GM19438 (cell line): ENCODE results near the gene ARCN1.

Source experiments
- ATAC-seq: cut with Tn5 transposase; IDR thresholded peaks from one replicate; pipeline ENCODE4 v1.9.1; 2021; ENCODE audit warnings: low read depth; ENCODE audit not compliant: unreplicated experiment

The ARCN1 gene

DNA sequence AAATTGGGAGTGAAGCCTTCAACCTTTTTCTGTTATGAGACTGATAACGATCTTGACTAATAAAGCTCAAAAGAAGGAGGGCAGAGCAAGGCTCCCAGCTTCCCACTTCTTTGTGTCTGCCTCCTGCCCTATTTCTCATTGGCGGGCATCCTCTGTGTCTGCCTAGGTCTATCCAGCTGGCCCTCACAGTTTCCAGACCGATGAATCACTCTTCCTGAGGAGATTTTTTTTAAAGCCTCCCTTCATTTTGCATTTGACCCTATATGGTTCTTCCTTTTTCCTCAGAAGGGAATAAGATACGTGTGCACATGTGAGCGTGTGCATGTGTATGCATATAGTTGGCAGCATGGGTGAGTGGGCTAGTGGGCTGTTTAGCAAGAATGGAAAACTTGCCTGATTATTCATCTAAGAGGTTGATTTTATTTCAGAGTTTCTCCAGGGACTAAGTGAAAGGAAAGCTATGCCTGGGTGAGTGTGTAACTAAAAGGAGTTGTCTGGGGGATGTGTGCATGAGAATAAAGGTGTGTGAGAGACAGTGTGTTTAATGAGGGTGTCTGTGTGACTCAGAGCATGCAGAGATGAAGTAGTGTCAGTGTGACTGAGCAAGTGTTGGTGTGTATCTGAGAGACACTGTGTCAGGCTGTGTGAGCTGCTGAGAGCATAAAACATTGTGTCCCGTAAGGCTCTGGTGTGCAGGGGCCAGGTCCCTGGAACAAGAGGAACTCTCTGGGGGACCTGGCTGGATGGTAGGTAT lies 47.4 kb downstream of the ARCN1 start:
- no peak for ATAC-seq

DNA sequence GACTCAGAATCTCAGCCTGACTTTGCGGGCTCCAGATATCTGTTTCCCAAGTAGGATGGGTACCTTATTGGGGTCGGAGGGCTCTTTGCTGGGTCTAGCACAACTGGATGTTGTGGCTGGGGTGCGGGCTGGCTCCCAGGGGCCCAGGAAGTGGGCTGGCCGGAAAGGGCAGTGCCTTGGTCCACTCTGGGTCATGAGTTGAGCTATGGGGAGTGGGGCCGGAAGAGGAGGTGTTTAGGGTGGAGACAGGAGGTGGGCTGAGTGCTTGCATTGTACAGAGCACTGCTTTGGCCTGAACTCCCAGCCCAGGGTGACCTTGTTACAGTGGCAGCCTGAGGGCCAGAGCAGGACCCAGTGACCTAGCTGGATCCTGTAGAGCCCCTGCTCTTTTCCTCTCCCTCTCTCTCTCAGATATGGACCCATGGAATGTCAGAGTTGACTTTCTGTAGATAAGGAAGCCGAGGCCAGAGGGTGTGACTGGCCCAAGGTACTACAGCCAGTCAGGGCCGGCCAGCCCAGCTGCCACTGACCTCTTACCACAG lies 48.4 kb downstream of the ARCN1 start:
- no peak for ATAC-seq

DNA sequence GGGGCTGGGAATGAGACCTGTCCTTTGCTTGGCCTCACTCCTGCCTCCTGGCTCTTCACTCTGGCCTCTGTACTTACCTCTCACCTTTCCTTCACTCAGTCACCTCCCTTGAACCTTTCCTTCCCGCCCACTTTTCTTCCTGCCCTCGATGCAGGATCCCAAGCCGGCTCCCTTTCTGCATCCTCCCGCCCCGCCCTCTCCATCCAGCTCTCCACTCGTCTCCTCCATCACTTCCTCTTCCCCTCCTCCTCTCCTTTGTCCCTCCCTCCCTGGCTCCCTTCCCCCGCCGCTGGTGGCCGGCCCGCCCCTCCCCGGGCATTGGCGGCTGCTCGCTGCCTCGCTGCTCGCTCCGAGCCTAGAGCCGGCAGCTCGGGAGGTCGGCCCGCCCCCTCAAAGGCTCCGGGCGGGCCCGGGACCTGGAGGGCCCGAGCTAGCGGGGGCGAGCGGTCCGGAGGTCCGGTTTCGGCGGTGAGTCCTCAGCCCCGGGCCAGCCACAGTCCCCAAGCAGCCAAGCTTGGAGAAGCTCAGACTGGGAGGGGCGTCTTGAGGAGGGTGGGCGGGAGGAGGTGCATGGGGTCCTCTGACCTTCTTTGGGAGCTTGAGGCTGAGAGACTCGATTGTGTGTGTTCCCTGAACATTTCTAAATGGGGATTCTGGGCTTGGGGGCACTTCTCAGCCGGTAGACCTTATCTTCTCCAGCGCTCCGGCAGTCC lies 49.0 kb downstream of the ARCN1 start:
- ATAC-seq, result no peak

DNA sequence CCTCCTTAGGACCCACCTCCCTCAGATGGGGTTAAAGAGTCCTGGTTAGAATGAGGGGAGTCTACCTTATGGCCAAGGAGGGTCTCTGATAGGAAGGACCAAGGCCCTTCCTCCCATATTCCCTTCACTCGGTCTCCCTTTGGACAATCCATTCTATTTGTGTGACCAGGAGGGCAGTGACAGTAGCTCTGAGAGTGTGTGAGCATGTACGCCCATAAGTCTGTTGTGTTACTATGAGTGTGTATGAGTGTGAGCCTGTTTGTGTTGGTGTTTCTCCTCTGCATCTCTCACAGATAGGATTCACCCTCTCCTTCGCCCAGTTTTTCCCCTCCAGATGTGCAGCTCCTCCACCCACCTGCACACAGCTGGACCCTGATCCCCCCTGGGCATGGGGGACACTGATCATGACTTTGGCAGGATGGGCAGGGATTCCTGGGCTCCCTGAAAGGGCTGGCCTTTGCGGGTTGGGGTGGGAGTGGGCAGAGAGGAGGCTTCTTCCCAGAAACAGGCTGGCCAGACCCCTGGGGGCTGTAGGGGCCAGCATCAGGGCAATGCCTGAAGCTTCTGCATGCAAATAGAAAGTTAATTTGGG lies 49.7 kb downstream of the ARCN1 start:
- no peak for ATAC-seq

DNA sequence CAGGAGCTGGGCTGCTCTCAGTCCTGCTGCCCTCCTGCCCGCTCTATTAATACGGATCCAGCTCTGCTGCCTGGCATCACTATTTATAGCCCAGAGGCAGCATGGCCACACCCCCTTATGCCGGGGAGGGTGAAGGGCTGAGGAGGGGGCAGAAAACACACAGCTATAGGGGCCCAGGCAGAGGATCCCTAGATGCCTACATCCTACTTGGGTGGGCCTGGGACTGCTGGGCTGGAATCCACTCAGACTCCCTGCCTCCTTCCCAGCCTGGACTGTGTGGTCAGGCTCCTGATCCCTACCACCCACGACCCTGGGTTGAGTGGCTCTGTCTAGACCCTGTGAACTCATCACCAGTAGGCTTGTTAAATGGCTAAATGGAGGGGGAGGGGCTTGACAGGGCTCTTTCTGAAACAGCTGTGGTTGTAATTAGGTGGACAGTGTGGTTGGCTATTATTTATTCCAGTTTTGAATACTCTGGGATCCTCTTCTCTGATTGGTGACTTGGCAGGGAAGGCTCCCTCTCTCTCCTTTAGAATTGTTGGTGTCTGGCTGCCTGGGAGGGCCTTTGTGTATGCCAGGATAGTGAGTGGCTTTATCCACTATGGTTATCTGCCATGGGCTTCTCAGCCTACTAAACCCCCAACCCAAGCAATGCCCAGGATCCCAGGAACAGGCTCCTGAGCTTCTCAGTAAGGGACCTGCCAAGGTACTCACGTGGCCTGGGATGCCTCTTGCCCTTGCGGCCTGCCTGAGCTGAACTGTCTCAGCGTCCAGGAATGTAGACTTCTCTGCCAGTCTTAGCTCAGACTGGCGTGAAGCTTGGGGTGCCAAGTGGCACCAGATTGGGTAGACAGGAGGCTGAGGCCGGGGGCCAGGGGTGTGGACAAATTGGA lies 50.4 kb downstream of the ARCN1 start:
- no peak for ATAC-seq

DNA sequence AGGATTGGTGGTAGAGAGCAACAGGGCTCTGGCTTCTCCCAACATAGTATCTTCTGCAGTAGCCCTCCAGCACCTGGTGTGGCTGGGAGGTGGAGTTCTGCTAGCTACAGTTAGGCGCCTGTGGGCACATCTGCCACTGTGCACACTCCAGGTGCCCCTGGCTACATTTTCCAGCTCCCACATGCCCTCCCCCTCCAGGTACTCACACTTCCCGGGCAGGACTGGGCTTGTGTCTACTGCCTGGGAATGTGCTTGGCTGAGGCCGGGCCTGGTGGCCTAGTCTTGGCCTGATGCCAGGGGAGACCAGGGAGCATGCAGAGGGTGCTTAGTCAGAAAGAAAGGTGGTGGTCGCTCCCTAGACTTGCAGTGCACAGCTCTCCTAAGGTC lies 51.1 kb downstream of the ARCN1 start:
- ATAC-seq, result no peak

DNA sequence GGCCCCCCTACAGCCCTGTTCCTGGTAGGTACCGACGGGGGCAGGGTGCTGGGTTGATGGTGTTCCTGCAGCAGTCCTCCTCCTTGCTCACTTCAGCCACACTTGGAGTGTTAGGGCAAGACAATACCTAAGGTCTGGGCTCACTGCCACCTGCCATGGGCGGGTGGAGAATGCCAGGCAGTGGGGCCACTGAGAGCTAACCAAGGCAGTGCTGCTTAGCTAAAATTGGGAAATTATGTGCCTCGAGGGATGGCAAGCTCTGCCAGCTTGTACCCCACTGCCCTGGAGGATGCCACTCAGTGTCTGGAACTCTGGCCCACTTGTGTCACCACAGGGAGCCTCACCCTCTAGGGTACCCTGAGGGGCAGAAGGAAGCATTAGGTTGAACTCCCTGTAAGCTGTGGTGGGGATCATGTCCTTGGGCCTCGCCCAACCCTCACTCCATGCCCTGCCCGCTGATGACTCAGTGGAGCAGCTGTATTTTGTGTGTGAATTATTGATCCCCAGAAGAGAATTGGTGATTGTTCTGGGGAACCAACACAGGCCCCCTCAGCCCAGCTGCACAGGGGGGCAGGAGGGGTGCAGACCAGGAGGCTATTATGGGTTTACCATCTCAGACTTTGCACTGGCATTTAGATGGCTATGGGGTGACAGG lies 53.0 kb downstream of the ARCN1 start:
- ATAC-seq, result no peak

DNA sequence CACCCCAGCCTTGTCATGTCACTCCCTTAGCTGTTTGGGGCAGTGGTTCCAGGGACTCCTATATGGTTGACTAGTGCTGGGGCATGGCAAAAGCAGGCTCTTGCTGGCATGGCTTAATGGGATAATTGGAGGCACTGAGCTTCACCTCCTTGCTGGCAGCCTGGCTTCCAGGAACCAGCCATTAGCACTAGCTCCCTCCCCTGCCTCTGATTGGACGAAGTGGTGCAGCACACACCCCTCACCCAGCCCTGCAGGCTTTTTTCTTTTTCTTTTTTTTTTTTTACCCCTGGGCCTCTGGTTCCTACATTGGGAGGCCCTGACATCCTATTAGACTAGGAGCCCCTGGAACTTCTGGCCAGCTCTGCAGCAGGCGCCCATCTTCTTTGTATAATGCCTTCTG lies 53.8 kb downstream of the ARCN1 start:
- ATAC-seq, result no peak

DNA sequence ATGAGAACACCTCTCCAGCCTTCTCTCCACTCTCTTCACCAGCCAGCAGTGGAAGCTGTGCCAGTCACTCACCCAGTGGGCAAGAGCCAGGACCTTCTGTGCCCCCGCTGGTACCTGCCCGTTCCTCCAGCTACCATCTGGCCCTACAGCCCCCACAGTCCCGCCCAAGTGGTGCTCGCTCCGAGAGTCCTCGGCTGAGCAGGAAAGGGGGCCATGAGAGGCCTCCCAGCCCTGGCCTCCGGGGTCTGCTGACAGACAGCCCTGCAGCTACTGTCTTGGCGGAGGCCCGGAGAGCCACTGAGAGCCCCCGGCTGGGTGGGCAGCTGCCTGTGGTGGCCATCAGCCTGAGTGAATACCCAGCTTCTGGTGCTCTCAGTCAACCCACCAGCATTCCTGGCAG lies 55.4 kb downstream of the ARCN1 start:
- ATAC-seq, result no peak

DNA sequence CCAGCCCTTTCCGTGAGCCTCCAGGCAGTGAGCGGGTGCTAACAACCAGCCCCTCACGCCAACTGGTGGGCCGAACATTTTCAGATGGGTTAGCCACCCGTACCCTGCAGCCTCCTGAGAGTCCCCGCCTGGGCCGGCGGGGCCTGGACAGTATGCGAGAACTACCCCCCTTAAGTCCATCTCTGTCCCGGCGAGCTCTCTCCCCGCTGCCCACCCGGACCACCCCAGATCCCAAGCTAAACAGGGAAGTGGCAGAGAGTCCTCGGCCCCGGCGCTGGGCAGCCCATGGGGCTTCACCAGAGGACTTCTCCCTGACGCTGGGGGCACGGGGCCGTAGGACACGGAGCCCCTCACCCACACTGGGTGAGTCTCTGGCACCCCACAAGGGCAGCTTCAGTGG lies 55.8 kb downstream of the ARCN1 start:
- ATAC-seq, result no peak

DNA sequence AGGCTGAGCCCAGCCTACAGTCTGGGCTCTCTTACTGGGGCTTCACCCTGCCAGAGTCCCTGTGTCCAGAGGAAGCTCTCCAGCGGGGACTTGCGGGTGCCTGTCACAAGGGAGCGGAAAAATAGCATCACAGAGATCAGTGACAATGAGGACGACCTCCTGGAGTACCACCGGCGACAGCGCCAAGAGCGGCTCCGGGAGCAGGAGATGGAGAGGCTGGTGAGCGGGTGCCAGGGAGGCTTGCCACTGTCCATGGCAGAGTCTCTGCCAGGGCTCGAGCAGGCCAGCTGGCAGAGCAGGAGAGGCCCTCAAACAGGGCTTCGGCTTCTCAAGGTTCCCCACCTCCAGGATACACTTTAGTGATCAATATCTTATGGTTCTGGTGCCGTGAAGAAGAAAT lies 56.2 kb downstream of the ARCN1 start:
- no peak for ATAC-seq

DNA sequence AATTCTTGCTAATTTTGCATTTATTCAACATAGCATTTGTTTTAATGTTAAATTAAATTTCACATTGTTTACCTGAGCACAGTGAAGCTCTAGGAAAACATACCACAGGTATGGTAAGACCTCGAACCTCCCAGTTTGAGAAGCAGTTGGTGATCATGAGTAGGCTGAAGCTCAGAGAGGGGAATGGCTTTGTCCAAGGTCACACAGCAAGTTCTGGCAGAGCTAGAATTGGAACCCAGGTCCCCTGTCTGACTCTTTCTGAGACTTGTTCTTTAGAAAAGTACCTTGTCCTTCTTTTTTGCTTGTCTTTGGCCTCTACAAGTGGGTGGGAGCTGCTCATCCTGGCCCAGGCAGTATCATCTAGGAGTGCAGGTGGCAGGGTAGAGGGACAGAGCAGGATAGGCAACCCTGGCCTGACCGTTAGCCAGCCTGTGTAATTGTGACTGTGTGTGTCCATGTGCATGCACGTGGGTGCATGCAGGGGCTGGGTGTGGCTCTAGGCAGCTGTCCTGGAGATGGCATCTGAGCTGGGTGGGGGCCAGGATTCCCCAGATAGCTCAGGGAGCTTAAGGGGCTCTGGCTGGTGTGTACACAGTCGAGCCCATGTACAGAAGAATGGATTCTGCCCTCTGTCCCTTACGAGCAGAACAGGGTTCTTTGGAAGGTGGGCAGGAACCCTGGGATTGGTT lies 56.8 kb downstream of the ARCN1 start:
- no peak for ATAC-seq

DNA sequence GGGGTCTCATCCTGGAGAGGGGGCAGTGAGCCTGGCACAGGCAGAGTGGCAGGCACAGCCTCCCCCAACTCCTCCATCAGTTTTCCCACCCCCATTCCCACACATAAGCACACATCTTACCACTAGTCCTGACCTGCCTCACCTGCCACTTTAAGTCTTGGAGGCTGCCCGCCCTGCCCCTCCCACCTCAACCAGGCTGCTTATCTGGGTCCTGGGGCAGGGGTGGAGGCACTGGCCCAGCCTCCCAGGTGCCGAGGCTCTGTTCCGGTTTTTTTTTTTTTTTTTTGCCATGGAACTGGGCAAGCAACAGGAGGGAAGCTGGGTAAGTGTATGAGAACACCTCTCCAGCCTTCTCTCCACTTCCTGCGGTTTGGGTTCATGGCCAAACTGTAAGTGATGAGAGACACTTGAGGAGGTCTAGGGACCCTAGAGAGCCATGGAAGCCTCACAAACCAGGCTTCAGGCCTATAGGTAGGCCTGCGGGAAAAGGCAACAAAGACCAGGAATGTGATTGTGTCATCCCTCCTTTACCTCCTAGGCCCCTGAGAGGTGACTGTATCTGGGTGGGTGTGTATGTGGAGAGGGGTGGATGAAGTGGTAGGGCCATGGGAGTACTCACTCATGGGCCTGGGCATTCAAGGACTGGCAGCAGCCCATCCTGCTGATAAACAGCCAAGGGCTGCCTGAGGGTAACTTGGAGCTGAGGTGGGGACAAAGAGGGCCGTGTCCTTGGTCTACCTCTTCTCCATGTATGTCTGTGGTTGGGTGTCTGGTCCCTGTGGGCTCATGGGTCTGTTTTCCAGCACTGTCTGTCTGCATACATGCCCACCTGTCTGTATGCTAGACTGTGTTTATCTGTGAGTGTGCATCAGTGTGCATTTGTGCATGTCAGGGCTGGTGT lies 57.8 kb downstream of the ARCN1 start:
- no peak for ATAC-seq

DNA sequence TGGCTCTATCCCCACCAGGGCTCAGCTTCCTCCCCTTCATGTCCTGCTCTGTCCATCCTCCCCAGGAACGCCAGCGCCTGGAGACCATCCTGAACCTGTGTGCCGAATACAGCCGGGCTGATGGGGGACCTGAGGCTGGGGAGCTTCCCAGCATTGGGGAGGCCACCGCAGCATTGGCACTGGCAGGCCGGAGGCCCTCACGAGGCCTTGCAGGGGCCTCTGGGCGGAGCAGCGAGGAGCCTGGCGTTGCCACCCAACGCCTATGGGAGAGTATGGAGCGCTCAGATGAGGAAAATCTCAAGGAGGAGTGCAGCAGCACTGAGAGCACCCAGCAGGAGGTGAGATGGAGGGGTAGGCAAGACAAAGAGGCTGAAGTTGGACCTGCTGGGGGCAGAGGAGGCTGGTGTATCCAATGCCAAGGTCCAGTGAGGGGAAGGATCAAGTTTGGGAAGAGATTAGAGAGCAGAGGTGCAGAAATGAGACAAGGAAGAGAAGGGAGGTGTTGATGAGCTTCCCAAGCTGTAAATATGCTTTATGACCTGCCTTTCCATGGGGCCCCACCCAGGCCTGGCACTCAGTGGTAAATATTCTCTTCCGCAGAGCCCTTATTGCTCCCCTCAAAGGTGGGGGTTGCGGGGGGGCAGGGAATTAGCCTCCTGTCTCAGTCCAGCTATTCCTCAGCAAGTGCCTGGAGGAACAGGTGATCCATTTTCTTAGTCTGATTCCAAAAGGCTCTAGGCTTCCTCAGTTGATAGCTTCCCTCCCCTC lies 59.1 kb downstream of the ARCN1 start:
- ATAC-seq, result no peak

DNA sequence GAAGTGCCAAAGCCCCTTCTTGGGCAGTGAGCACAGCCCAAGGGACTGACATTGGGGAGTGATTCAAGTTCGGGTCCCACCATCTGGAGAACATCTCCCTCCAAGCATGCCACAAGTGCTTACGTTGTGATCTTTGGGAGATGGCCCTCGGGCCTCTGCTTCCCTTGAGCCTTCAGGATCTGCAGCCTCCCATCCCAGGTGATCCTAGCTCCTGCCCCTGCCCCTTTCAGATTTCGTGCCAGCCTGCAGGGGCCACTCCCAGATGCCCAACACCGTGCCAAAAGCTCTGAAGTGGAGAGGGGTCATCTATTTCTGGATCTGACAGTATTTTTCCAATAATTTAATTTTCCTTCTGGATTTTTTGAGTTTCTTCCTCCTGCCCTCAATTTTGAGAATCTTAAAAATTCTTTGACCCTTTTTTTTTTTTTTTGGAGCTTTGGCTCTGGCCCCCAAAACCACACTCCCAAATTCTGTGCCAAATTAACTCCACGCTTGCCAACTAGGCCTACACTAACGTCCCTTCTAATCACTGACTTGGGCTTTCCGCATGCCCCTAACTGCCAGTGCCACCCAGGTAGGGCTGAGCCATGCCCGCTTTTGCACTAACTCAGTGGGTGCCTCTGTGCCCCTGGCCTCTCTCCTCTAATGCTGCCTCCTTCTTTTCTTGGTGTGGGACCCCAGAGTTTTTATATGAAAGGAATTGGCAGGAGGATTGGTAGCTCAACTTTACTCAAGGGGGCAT lies 60.5 kb downstream of the ARCN1 start:
- no peak for ATAC-seq

DNA sequence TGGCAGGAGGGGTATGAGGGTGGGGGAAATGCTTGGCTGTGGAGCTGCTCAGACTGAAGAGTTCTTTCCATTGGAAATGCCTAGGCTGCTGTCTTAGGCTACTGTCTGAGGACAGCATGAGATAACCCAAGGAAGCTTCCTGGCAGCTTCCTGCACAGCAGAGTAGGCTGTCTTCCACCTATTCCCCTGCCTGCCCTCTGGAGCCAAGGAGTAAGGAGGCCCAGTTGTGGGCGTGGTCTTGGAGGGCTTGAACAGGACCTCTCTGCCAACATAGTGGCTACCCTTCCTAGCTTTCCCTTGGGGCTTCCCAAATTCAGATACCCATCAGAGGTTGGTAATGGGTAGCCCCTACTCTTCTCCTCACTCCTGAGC lies 61.1 kb downstream of the ARCN1 start:
- no peak for ATAC-seq

DNA sequence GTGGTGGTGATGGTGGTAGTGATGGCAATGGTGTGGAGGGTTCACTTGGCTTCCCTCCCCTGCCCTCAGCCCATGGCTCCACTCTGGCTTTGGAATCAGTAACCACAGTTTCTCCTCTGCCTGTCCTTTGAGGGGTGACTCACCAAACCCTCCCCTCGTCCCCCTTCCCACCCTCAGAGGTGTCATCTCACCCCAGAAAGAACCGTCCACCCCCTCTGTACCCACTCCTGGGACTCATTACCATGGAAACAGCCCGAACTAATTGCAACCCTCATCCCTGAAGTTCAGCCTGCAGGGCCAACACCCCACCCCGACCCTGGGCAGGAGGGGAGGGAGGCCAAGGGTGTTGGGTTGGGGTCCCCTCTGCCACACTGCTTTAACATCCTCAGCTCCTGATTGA lies 61.8 kb downstream of the ARCN1 start:
- no peak for ATAC-seq
